ENCODE results near the gene EXOC6.
"Not testable (repeated sequence)": the region's sequence is repeated elsewhere in the genome, so short reads cannot be mapped to it uniquely, and the experiment has no call there.

Gene EXOC6

DNA sequence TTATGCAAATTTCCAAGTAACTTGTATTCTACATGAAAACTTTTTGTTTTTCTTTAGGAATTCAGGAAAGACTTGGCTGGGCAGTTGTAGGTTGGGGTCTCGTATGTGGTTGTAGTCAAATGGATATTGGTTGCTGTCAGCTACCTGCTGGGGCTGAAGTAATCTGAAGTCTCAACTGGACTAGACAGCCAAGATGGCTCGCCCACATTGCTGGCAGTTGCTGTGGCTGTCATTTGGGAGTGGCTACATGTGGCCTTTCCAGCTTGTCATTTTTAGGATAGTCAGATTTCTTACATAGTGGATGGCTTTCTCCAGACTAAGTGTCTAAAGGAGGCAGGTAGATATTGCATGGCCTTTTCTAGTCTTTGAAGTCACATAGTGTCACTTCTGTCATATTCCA is 32.6 kb downstream of the EXOC6 start:
- DNase-seq, result no peak

DNA sequence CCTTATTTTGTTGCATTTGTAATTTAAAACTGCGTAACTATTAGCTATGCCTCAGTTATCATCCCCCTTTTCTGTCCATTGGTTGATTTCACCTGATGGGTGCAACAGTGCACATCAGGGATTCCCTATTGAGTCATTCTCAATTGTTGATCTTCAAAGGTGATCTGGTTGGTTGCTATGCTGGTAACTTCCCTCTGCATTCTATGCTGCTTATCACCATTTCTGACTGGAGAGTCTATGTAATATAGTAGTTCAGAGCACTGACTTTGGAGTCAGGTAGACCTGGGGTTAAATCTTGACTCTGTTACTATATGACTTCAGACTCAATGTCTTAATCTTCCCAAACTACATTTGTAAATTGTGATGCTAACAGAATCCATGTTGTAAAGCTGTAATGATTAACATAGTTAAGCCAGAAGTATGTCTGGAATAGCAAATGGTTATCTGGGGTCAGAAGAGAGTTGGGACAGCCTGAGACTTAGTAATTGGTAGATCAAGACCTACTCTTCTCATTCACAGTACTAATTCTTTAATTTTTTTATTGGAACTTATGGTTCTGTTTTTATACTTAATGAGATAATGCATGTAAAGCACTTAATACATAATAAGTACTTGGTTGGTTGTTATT is 38.1 kb downstream of the EXOC6 start:
- no peak for DNase-seq

DNA sequence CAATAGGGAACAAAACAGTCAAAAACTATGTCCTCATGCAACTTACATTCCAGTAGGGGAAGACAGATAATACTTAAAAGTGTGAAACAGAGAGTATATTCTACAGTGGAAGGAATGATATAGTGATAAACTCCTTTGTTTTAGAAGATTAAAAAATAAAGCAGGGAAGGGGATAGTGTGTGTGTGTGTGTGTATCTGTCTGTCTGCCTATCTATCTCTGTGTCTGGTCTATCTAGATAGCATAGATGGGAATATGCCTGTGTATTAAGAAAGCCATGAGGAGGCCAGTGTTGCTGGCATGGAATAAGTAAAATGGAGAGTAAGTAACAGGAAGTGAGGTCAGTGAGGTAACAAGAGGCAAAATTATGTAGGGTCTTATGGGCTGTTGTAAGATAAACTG is 42.2 kb downstream of the EXOC6 start:
- DNase-seq, result no peak

DNA sequence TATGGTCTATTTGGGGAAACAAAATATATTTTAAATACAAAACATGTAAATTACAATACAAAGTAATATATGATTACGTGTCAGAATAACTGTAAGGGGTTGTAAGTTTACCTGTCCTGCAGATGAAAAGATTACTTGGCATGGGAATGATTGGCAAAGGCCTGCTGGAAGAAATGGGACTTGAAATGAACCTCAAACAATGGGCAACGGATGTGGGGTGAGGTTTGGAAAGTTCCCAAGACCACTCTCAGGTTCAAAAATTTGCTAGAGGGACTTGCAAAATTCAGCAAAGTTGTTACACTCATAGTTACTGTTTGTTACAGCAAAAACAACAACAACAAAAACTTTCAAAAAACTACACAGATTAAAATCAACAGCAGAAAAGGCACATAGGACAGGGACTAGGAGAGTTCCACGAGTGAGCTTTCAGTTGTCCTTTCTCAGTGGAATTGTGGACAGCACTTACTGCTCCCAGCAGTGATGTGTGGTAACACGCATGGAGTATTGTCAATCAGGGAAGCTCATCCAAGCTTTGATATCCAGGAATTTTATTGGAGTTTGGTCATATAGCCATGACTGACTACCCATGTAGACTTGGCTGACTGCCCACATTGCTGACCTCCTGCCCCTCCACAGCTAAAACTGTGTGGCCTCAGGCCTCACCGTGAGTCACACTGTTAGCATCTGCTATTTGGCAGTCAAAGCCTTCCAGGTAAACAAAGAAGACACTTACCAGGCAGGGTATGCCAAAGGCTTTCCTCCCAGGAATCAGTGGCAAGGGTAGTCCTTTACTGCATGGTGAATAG is 43.8 kb downstream of the EXOC6 start:
- DNase-seq, result no peak

DNA sequence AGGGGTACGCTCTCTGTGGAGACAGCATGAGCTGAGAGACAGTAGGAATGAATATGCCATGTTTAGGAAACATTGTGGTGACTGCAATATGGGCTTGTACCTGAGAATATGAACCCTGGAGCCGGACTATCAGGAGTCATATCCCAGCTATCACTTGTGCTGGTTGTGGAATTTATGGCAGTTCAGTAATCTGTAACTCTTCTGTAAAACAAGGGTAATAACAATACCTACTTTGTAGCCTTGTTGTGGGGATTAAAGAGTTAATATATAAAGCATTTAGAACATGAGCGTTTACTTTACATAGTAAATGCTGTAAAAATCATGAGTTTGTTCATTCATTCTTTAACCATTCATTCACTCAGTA is 44.4 kb downstream of the EXOC6 start:
- no peak for DNase-seq

DNA sequence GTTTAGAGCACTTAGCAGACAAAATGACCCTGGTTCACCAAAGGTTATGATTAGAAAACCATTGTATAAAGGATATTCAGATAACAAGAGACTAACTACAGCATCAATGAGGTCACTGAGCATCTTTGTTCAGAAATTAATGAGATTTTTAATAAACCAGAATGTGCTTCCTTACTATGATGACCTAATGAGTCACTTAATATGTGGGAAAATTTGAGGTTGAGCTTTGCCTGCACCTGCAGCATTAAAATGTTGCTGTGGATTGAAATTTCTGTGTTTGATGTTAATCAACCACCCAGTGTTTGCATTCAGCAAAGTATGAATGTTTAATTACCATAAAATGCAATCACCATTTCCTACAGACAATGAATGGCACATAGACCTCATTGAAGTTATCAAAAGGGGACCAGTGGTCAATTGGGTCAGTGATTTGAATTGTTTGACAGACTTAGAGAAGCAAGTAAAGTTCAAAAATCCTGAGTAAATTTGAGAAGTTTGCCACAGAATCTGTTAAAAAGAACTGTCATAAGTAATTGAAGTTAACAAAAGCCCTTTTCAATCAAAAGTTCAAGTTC is 45.8 kb downstream of the EXOC6 start:
- no peak for DNase-seq

DNA sequence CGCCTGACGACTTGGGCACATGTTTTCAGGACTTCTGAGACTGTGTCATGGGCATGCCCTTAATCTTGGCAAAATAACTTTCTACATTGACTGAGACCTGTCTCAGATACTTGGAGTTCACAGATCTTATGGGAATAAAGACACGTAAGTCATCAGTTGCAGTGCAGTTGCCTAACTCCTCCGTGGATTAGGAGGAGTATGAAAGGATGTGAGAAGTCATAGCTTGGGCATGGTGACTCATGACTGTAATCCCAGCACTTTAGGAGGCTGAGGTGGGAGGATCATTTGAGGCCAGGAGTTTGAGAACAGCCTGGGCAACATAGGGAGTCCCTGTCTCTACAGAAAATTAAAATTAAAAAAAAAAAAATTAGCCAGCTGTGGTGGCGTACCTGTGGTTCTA is 49.6 kb downstream of the EXOC6 start:
- DNase-seq, result no peak

DNA sequence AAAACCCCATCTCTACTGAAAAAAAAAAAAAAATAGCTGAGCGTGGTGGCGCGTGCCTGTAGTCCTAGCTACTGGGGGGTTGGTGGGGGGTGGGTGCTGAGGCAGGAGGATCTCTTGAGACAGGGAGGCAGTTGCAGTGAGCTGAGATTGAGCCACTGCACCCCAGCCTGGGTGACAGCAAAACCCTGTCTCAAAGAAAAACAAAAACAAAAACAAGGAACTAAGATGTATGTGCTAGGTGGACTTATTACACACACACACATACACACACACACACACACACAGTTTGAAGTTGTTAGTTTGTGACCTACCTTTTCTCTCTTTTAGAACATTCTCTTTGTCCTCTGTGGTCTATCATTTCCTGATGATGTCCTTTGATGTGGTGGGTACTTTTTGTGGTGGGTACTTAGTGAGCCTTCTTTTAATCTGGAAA is 53.5 kb downstream of the EXOC6 start:
- DNase-seq, result peak in 5 of 6 experiments; percentile 3 to 76 (median 66)

DNA sequence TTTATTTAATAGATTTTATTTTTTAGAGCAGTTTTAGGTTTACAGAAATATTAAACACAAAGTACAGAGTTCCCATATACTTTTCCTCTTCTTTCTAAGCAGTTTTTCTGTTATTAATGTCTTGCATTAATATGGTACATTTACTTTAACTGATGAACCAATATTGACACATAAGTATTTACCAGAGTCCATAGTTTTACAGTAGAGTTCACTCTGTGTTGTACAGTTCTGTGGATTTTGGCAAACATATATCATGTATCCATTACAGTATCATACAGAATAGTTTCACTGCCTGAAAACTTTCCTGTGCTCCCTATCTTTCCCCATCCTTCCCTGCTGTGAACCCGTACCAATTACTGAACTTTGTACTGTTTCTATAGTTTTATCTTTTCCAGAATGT is 55.3 kb downstream of the EXOC6 start:
- no peak for DNase-seq

DNA sequence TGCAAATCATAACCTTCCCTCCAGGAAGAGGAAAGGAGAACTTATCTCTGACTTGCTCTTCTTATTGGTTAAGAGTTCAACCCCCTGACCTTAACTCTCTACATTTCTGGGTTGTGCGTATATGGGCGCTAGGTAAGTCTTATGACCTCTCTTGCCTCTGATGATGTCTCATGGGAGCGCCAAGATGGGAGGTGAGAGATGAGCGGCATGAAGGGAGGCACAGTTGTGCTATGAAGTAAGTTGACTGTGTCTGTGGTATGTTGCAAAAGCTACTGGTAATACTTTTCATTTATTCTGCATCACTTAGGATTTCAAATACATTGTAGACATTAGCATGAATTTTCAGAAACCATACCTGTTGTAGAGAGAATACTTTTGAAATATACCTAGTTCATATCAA is 59.0 kb downstream of the EXOC6 start:
- DNase-seq, result no peak

DNA sequence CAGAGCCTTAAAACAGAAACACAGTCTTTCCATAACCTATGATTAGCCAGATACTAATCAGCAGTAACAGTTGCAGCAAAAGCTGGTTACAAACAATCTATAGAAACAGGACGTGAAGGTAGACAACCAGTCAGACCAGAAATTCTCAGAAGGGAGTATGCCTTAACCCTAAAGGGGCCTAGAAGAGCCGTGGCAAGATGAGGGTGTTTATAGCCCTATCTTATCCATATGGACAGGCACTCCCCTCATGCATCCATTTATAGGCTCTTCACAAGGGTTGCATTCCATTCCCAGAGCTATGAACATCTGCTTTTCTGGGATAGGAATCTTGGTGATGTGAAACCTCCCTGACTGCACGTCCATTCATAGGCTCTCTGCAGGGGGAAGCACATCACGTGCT is 64.3 kb downstream of the EXOC6 start:
- not testable (repeated sequence) for DNase-seq

DNA sequence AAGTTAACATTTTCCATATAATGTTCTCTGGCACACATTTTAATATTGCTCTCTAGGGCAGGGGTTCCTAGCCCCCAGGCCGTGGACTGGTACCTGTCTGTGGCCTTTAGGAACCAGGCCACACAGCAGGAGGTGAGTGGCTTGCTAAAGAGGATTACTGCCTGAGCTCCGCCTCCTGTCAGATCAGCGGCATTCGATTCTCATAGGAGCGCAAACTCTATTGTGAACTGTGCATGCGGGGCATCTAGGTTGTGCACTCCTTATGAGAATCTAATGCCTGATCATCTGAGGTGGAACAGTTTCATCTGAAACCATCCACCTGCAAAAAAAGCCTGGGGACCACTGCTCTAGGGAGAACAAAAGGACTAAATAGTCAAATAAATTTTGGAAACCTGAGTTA is 65.7 kb downstream of the EXOC6 start:
- no peak for DNase-seq

DNA sequence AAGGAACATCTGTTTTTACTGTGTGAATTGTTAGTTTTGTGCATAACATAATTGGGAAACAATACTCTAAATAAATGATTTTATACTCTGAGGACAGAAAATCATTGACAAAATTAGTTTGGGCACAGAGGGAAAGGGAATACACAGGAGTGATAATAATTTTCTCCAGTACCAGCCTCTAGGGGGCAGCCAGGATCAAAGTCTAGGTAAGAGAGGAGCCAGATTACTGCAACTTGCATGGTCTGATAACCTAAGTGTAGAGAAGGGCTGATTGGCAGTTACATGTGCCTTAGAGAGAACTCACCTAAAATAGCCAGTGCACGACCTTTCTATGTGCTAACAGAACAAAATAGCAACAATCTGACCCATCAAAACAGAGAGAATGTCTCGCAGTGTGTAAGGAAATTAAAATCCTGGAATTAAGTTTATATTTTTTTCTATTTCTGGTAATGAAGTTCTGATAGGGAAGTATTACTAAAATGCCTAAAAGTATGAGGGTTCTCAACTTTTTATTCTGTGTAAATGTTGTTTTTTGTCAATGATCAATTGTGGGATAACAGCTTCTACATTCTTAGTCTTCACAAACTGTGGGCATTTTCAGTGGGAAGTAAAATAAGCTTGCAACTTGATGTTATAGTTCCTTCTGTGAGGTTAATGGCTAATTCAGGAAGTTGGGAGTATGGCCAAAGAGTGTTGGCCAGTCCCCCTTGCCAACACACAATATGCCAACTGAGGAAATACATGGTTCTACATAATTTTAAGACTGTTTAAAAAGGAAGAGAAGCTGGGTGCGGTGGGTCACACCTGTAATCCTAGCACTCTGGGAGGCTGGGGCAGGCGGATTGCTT is 66.4 kb downstream of the EXOC6 start:
- DNase-seq, result peak in 4 of 6 experiments; percentile 3 to 39 (median 20)

DNA sequence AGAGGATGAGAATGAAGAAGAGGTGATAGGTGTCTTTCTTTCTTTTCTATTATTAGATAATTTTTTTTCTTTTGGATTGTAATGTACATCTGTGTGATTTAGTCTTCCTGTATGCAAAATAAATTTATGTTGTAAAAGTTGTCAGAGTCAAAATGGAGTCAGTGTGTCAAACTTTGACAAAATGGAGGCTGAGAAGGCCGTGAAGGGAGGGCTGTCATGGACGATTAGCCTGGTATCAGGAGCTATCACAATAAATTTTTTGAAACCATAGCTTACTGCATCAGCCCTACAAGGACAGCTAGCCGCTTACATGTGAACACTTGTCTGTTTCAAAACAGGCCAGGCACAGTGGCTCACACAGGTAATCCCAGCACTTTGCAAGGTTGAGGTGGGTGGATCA is 67.6 kb downstream of the EXOC6 start:
- no peak for DNase-seq

DNA sequence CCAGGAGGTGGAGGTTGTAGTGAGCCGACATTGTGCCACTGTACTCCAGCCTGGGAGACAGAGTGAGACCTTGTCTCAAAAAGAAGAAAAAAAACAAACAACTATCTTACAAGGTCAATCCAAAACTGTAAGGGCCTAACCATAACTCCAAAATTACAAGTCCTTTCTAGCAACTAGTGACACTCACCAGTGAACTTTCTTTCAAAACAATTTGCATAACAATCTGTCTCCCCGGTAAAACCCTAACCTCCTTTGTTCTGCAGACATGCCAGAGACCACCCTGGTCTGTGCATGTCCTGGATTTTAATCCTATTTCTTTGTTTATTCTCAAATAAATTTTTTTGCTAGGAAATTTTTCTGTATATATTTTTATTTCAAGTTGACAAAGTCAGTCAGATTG is 68.1 kb downstream of the EXOC6 start:
- DNase-seq, result no peak

DNA sequence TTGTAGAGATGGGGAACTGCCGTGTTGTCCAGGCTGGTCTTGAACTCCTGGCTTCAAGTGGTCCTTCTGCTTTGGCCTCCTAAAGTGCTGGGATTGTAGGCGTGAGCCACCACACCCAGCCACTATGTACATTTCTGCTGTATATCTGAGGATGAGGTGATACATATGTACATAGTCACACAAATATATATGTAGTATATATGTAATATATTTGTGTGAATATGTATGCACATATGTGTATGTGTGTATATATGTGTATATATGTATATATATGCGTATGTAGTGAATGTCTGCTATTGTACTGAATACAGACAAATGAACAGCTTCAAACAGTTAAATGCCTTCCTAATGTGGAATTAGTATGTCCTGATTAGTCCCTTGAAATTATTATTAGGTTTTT is 70.3 kb downstream of the EXOC6 start:
- no peak for DNase-seq

DNA sequence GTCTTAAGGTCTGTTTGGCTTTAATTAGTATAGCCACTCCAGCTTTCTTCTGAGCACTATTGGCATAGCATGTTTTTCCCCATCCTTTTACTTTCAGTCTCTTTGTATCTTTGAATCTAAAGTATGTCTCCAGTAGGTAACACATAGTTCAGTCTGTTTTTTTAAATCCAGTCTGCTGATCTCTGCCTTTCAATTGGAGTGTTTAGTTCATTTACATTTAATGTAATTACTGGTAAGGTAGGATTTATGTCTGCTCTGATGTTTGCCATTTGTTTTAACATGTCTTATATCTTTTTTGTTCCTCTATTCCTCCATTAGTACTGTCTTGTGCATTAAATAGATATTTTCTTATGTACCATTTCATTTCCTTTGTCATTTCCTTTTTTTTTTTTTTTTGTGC is 72.5 kb downstream of the EXOC6 start:
- no peak for DNase-seq

DNA sequence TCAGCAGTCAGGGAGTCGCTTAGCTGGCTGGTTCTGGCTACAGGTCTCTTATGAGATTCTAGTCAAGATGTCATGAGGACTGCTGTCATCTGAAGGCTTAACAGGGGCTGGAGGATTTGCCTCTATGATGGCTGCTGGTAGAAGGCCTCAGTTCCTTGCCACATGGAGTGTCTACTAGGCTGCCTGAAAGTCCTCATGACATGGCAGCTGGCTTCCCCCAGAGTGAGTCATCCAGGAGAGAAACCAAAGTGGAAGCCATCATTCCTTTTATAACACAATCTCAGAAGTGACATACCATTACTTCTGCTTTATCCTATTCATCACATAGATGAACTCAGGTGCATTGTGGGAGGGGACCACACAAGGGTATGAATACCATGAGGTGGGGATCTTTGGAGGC is 75.1 kb downstream of the EXOC6 start:
- DNase-seq, result no peak

DNA sequence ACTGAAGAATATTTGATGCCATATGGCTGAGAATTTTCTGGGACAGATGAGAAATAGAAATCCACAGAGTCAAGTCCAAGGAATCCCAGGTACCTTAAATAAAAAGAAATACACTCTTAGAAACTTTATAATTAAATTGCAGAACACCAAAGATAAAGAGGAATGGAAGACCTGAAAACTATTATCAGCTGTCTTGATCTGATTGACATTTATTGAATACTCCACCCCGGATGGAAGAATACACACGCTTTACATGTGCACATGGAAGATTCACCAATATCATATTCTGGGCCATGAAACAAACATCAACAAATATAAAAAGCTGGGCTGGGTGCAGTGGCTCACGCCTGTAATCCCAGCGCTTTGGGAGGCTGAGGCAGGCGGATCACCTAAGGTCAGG is 81.6 kb downstream of the EXOC6 start:
- no peak for DNase-seq

DNA sequence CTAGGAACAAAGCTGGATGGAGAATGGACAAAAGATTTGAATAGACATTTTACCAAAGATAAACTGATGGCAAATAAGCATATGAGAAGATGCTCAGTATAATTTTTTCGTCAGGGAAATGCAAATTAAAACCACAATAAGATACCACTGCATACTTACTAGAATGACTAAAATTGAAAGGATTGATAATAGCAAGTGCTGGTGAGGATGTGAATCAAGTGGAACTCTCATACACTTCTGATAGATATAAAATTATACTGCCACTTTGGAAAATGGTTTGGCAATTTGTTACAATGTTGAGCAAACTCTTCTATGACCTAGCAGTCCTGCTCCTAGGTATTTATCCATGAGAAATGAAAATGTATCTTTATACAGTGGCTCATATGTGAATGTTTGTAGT is 83.3 kb downstream of the EXOC6 start:
- no peak for DNase-seq

DNA sequence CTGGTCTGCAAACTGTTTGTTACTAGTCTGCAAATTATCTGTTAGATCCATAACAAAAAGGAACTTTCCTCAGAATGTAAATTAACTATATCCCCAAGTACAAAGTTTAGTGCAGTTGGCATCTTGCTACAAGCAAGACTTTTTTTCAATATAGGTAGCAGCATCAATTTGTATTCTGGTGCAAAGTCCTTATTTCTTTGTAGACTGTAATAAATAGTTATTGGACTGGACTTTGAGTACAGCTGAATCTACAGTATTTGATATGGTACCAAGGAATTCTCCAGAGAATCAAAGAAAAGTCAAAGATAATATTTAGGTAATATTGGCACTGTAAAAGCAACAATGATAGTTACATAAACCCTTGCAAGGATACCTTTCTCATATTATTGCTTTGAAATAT is 89.6 kb downstream of the EXOC6 start:
- no peak for DNase-seq

DNA sequence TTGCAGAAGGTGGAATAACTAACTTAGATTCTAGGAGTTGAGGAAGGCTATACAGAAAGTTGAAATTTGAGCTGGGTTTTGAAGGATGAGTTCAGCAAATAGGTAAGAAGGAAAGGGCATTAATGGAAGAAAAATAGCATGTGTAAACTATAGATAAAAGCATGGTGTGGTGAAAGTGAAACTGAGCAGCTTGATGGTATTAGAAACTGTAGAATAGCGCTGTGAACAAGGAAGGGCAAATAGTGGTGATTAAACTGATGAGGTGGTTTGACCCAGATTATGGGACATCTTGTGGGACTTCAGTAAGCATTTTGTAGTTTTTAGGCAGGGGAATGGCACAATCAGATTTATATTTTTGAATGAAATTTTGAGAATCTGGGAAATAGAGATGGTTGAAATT is 90.5 kb downstream of the EXOC6 start:
- DNase-seq, result no peak

DNA sequence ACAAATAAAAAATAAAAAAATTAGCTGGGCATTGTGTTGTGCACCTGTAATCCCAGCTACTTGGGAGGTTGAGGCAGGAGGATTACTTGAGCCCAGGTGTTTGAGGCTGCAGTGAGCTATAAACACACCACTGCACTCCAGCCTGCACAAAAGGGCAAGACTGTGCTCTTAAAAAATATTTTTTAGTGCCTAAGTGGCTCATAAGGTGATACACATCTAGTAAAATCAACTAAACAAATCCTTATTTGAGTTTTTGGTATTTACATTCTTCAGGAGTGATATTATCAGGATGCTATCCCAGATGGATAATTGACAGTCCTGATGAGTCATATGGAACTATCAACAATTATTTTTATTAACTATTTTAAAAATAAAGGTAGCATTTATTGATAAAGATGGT is 93.9 kb downstream of the EXOC6 start:
- DNase-seq, result no peak

DNA sequence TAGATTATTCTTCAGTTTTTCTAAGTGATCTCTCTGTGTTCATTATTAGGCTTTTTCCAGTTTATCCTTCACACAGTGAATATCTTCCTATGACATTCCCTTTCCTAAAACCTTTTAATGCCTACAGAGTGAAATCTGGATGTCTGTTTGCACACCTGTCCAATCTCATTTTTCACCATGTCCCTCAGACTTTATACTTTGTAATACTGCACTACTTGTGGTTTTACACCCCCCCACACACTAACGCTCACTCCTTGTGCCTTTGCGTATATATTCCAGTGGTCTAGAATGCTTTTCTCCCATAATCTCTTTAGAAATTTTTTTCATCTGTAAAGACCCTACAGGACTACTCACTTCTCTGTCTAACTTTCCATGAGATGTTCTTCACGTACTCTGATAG is 98.2 kb downstream of the EXOC6 start:
- no peak for DNase-seq
